KG1 (cell line): ENCODE results near the gene RTF2.
A peak's percentile ranks its signal among the peaks of the same experiment; 100 is the strongest.

Experiments used
- DNase-seq: peaks from one replicate; lab custom pipeline; 2025; lab: John Stamatoyannopoulos, UW

RTF2 gene

GRCh38 chr20:56468316-56469076, at the start of gene RTF2:
TSS of gene RTF2 (plus strand) at chr20:56468627. CDS start at chr20:56468698, 71 bp downstream.
- peak; percentile 90 for DNase-seq

- no peak for DNase-seq
Observed at GRCh38 chr20:56420028-56420427, 48.4 kb upstream of the RTF2 start.

- DNase-seq = no peak
Observed at GRCh38 chr20:56420940-56421688, 47.3 kb upstream of the RTF2 start.

GRCh38 chr20:56422076-56422823, 46.2 kb upstream of the RTF2 start:
- DNase-seq = peak; percentile 63

- DNase-seq = no peak
Observed at GRCh38 chr20:56422824-56423189, 45.6 kb upstream of the RTF2 start.

- DNase-seq = no peak
Observed at GRCh38 chr20:56423211-56423610, 45.2 kb upstream of the RTF2 start.

- DNase-seq = no peak
Observed at GRCh38 chr20:56423886-56424285, 44.5 kb upstream of the RTF2 start.

- no peak for DNase-seq
Observed at GRCh38 chr20:56424931-56425330, 43.5 kb upstream of the RTF2 start.

GRCh38 chr20:56426026-56426425, 42.4 kb upstream of the RTF2 start:
- no peak for DNase-seq

- no peak for DNase-seq
Observed at GRCh38 chr20:56426926-56427325, 41.5 kb upstream of the RTF2 start.

- no peak for DNase-seq
Observed at GRCh38 chr20:56427797-56428196, 40.6 kb upstream of the RTF2 start.

- DNase-seq = no peak
Observed at GRCh38 chr20:56428410-56428809, 40.0 kb upstream of the RTF2 start.

GRCh38 chr20:56428881-56429280, 39.5 kb upstream of the RTF2 start:
- DNase-seq = no peak

GRCh38 chr20:56429502-56429901, 38.9 kb upstream of the RTF2 start:
- DNase-seq = no peak

GRCh38 chr20:56429941-56430340, 38.5 kb upstream of the RTF2 start:
- DNase-seq = no peak

GRCh38 chr20:56430461-56430860, 38.0 kb upstream of the RTF2 start:
- no peak for DNase-seq

GRCh38 chr20:56430957-56431356, 37.5 kb upstream of the RTF2 start:
- DNase-seq = no peak

- no peak for DNase-seq
Observed at GRCh38 chr20:56431471-56431870, 37.0 kb upstream of the RTF2 start.

- DNase-seq = no peak
Observed at GRCh38 chr20:56433221-56433879, 35.1 kb upstream of the RTF2 start.

- no peak for DNase-seq
Observed at GRCh38 chr20:56433880-56434255, 34.6 kb upstream of the RTF2 start.

- DNase-seq = no peak
Observed at GRCh38 chr20:56437196-56437960, 31.0 kb upstream of the RTF2 start.

GRCh38 chr20:56438284-56438683, 30.1 kb upstream of the RTF2 start:
- DNase-seq = no peak
